ENCODE data around the gene ZNF71. TPM values are rescaled to one million over a fixed set of nuclear protein-coding genes. Genes with fewer than 3 reads are reported as not detected.
"Not testable (repeated sequence)": the region's sequence is repeated elsewhere in the genome, so short reads cannot be mapped to it uniquely, and the experiment has no call there.

Gene ZNF71
- polyA plus RNA-seq, 1 donor = 8.1 TPM

DNA sequence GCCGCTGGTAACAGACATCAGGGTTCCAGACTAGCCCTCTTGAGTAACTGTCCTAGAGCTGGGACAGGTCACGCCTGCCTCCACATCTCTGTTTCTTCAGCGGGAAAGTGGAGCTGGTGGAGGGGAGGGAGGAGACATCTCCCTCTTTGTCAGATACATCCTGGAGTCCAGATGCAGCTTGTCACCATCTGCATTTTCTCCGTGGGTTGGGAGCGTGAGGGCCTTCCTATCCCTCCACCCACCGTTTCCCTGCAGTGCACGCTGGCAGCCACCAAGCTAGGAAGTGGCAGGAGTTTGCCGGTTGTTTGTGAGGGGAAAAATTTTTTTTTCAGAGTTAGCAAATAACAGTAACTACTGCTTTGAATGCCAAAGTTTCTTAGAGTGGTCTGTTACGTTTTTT is 27.9 kb downstream of the ZNF71 start:
- DNase-seq = no peak

- DNase-seq = no peak
Observed at GRCh38 chr19:56625708-56626107, 30.6 kb downstream of the ZNF71 start.

DNA sequence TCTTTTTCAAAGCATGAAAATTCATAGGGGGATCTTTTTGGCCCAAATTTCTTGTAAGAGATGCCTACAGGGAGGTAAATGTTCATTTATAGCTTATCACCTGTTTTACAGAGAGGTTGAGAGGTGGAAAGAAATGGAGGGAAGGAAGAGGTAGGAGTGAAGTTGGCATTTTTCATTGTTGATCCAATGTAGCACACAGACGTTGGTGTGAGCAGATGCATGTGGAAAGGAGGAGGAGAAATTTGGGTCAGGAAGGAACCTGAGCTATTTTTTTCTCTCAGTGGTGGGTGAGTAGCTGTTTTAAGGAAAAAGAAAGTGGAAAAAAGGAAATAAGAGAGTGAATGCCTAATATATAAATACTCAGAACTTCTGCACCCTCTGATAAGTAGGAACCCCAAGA is 37.9 kb downstream of the ZNF71 start:
- no peak for DNase-seq

- DNase-seq = peak; percentile 81
Observed at GRCh38 chr19:56637976-56638555, 43.0 kb downstream of the ZNF71 start.

DNA sequence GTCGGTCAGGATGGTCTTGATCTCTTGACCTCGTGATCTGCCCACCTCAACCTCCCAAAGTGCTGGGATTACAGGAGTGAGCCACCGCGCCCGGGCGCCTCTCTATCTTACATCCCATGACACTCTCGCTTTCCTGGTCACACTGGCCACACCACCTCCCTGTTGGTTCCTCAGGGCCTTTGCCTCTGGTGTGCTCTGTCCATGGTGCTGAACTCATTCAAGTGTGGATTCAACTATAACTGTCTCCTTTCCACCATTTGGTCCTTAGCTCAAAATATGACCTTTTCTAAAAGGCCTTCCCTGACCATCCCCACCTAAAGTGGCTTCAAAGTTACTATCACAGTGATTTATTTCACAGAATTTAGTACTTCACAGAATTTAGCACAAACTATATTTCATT is 44.1 kb downstream of the ZNF71 start:
- DNase-seq = peak; percentile 21

DNA sequence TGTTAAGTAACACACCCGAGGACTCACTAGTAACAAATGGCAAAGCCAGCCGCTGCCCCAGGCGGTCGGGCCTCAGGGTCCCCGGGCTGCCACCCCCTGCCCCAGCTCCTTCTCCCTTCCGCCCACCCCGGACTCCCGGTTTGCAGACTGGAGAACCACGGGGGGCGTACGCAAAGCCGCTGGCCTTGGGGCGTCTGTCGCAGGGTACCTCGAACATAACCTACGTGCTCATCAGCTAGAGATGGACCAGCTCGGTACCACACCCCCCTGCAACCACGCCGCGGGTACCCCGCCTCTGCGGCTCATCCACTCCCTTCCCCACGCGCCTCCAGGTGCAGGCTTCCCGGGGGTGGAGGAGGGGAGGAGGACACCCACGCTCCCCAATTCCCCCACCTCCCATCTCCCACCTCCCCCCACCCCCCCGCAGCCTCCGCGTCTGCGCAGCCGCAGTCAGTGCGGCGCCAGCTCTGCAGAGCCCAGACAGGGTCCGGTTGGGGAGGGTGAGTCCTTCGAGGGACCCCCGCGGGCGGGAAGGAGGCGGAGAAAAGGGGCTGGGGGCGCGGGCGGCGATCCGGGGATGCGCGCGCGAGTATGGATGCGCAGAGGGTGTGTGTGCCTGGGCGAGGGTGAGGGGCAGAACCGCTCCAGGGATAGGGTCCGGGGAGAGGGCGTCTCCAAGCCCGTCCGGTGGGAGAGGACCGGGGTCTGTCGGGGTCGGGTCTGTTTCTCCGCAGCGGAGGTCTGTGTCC is 47.8 kb downstream of the ZNF71 start, which contains the start of gene SMIM17:
TSS of gene SMIM17 (plus strand) at position 449 of the 749 bp plus-strand sequence. CDS start 2,509 bp downstream, outside the sequence.
- DNase-seq = no peak

- no peak for DNase-seq
Observed at GRCh38 chr19:56643460-56643955, 48.4 kb downstream of the ZNF71 start.

DNA sequence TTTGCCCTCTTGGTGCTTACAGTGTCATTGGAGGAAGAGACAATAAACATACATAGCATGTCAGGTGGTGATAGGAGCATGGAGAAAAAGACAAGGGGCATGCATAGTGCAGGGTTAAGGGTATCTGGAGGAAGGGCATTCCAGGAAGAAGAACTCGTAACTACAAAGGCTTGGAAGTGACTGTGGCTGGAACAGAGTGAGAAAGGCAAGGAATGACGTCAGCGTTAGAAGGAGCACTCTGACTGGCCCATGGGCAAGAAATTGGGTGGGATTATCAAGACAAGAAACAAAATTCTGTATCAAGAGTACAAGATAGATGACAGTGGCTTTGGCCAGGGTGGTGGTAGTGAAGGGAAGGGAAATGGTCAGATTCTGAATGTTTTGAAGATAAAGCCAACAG is 59.0 kb downstream of the ZNF71 start:
- DNase-seq = no peak

DNA sequence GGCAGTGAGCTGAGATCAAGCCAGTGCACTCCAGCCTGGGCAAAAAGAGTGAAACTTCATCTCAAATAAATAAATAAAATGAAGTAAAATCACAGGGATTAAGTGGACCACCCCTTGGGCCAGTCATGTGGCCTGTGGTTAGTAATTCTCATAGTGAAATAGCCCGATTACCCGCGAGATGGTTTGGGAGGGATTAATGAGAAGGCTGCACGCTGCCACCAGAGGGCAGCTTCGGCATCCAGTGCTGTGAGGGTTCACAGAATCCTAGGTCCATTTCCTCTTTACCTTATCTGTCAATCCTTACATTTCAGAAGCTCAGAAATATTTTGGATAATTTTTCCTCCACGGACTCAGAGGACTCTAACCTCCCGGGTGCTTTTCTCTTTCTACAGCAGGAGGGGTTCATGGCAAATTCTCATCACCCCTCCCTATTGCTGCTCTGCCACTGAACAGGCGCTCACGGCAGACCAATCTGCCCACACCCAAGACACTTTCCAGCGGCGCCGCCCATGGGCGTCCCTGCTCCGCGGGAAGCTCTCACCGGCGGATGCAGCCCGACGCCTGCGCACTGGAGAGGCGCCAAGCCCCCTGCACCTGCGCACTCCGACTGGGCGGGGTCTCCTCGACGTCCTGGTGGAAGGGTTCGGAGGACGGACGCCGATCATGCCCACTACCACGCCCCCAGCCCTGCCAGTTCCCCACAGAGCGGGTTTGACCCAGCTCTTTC is 65.4 kb downstream of the ZNF71 start:
- DNase-seq = no peak

DNA sequence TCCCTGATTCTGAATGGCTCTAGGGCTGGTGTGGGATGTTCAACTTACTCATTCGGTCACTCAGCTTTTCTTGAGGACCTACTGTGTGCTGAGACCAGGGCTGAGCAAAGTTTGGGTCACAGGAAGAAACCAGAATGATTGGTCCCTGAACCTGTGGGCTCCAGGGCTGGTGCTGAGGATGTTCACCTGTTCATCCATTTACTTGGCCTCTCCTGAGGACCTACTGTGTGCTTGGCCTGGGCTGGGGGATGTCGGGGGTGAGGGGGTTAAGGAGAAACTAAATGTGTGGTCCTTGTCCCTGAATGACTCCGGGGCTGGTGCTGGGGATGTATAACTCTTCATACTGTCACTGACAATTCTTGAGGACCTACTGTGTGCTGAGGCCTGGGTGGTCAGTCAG is 66.1 kb downstream of the ZNF71 start:
- no peak for DNase-seq

DNA sequence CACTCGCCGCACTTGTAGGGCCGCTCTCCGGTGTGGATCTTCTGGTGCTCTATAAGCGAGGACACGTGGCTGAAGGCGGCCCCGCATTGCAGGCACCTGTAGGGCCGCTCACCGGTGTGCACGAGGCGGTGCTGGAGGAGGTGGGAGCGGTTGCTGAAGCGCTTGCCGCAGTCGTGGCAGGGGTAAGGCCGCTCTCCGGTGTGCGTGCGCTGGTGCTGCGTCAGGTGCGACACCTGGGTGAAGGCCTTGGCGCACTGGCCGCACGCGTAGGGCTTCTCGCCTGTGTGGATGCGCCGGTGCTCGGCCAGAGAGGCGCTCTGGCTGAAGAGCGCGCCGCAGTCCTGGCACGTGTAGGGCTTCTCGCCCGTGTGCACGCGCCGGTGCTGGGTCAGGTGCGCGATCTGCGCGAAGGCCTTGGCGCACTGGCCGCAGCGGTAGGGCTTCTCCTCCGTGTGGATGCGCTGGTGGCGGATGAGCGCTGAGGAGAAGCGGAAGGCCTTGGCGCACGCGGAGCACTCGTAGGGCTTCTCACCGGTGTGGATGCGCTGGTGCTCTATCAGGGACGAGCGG is 68.9 kb downstream of the ZNF71 start:
- DNase-seq = no peak

GRCh38 chr19:56664511-56664910 is 69.4 kb downstream of the ZNF71 start:
- DNase-seq = no peak

DNA sequence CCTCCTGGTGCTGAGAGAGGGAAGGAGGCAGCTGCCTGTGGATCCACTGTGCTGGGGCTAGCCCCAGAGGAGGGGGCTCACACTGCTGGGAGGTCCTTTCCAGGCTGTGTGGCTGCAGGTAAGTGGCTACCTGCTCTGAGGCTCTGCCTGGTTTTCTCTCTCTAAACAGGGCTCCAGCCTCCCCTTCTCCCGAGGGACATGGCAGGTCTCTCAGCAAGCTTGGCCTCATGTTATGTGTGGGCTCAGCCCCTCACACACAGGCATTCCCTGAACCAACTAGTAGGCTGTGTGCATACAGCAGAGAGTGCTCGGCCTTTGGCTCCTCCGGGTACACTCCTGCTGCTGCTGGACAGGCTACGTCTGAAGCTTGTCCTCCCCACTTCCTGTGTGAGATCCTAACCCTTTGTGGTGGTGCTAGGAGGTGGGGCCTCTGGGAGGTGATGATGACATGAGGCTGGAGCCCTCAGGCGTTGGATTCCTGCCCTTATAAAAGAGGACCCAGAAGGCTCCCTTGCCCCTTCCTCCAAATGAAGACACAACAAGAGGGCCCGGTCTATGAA is 72.3 kb downstream of the ZNF71 start:
- no peak for DNase-seq

GRCh38 chr19:56668676-56669075 is 73.6 kb downstream of the ZNF71 start:
- DNase-seq = no peak

DNA sequence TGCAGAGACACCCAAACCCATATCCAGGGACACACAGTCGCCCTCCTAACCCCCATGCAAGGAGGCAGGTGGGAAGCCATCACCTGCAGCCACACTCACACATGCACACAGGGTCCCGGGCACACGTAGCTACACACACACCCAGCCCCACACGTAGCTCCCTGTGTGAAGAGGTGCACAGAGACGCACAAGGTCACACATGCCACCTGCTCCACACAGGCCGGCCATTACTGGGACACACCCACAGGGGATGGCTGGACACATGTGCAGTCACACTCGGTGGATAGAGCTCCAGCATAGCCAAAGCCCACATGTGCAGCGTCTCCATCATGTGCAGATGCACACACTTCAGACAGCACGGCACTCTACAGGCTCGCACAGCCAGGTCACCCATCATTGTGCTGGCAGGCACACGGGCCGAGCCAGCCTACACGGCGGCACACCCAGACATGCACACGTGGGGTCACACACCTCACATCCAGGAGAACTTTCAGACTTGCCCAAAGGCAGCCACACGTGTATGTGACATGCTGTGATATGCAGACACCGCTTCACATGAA is 75.4 kb downstream of the ZNF71 start:
- no peak for DNase-seq

GRCh38 chr19:56670961-56671612 is 76.0 kb downstream of the ZNF71 start:
- no peak for DNase-seq

DNA sequence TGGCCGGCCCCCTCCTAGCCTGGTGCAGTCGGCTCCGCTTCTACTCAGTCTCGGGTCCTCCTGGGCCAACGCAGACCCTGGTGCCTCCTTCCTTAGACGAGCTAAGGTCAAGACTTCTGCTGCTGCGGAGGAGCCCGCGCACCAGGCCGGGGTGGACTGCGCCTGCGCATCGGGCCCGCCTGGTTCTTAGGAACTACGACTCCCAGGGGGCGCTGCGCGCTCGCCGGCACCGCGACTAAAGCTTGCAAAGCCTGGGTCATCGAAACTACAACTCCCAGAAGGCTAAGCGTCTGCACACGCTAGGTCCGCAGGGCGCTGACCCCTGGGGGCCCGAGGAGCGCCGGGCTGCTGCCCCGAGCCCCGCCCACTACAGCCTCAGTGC is 76.5 kb downstream of the ZNF71 start, which contains the start of gene ZNF835:
TSS of gene ZNF835 (minus strand) at position 145 of the 382 bp plus-strand sequence. CDS start 6,559 bp downstream, outside the sequence.
- DNase-seq = peak; percentile 94

DNA sequence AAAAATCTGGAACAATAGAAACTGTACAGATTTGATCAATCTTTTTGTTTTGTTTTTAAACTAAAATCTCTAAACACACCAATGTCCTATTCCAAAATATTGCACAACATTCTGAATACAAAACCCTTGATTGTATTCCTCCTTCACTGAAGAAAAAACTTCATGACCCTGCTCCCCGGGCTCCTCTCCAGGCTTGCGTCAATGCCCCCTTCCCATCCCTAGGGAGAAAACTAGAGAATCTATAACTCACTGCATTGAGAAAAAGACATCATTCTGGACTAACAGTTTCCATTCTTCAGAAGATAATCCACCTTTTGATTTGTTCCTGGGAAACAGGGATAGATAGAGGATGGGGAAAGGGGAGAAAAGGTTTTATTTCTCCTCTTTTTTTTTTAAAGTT is 77.5 kb downstream of the ZNF71 start:
- not testable (repeated sequence) for DNase-seq
